ENCODE results near the gene DNAH11.
"Not testable (repeated sequence)": the region's sequence is repeated elsewhere in the genome, so short reads cannot be mapped to it uniquely, and the experiment has no call there.

DNAH11 gene

GRCh38 chr7:21730399-21730798 is 187.6 kb downstream of the DNAH11 start:
- no peaks in the 10 kb centered on the region for H3K9me3 Mint-ChIP-seq
- no peaks in the 10 kb centered on the region for H3K4me1 Mint-ChIP-seq
- H3K36me3 Mint-ChIP-seq, result no peaks in the 10 kb centered on the region
- no peak overlapping the region for H3K4me3 Mint-ChIP-seq
- no peaks in the 10 kb centered on the region for H3K27me3 Mint-ChIP-seq
- H3K27ac Mint-ChIP-seq, result no peak overlapping the region
- ATAC-seq (replicated peaks) (no peak), DNase-seq (no peak)

DNA sequence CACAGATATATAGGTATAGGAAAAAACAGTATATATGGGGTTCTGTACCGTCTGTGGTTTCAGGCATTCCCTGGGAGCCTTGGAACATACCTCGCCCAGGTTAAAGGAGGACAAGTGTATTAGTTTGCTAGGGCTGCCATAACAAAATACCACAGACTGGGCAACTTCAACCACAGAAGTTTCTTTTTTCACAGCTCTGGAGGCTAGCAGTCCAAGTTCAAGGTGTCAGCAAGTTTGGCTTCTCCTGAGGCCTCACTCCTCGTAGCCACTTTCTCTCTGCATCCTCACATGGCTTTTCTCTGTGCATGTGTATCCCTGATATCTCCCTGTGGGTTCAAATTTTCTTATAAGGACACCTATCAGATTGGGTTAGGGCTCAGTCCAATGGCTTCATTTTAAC is 189.1 kb downstream of the DNAH11 start:
- H3K36me3 Mint-ChIP-seq, result no peaks in the 10 kb centered on the region
- no peaks in the 10 kb centered on the region for H3K9me3 Mint-ChIP-seq
- H3K4me3 Mint-ChIP-seq, result no peak overlapping the region
- no peak overlapping the region for H3K27ac Mint-ChIP-seq
- ATAC-seq (replicated peaks) (no peak), DNase-seq (no peak)
- H3K27me3 Mint-ChIP-seq, result no peaks in the 10 kb centered on the region
- no peaks in the 10 kb centered on the region for H3K4me1 Mint-ChIP-seq

GRCh38 chr7:21732956-21733355 is 190.1 kb downstream of the DNAH11 start:
- not testable (repeated sequence) for H3K27ac Mint-ChIP-seq; DNase-seq; H3K4me3 Mint-ChIP-seq; H3K27me3 Mint-ChIP-seq; H3K4me1 Mint-ChIP-seq; H3K9me3 Mint-ChIP-seq; ATAC-seq (replicated peaks); H3K36me3 Mint-ChIP-seq

- ATAC-seq (replicated peaks), result no peak
- DNase-seq, result no peak
- no peak overlapping the region for H3K4me3 Mint-ChIP-seq
- H3K27me3 Mint-ChIP-seq, result no peaks in the 10 kb centered on the region
- H3K36me3 Mint-ChIP-seq, result no peaks in the 10 kb centered on the region
- H3K27ac Mint-ChIP-seq, result no peak overlapping the region
- no peaks in the 10 kb centered on the region for H3K9me3 Mint-ChIP-seq
- no peaks in the 10 kb centered on the region for H3K4me1 Mint-ChIP-seq
Observed at GRCh38 chr7:21733837-21734236, 191.0 kb downstream of the DNAH11 start.

DNA sequence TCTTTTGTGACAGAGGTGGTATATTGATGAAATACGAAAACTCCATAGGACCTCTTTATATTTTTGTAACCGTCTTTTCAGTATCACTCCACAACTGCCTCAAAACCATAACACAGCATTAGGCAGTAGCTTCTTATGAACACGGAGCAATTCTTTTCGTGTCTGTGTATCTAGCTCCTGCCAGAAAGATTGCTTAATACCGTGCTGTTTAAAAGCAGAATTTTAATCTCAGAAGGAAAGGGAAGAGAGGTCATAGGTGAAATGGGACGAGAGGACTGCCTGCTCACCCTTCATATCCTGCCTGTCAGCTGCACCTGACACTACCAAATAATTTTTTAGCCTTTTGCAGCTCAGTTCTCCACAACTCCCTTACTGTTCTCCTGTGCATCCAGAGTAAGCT is 200.7 kb downstream of the DNAH11 start:
- DNase-seq (no peak), ATAC-seq (replicated peaks) (no peak)
- Mint-ChIP-seq H3K27ac (no peak overlapping the region), H3K36me3 (no peaks in the 10 kb centered on the region), H3K27me3 (no peaks in the 10 kb centered on the region), H3K9me3 (no peaks in the 10 kb centered on the region), H3K4me1 (no peaks in the 10 kb centered on the region), H3K4me3 (no peak overlapping the region)

DNA sequence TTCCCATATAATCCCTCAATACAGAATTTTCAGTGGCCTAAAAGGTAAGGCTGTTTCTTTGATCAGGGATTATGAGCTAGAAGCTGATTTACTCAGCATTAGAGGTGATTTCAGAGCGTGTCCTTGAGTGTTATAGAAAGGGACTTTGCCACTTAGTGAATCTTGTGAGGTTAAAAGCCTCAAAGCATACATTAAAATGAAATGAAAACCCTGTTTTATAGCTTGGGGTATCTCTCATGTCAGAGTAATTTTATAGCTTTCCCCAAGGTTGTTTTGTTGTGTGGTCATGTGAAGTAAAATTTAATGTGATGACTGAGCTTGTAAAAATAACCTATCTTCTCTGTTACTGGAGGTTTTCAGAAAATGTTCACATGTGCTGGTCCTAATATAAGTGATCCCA is 204.1 kb downstream of the DNAH11 start:
- Mint-ChIP-seq H3K4me1 (no peaks in the 10 kb centered on the region), H3K27me3 (peaks cover 0 to 4% of the 10 kb centered on the region in 2 donors), H3K9me3 (no peaks in the 10 kb centered on the region), H3K4me3 (no peak overlapping the region), H3K36me3 (no peaks in the 10 kb centered on the region), H3K27ac (no peak overlapping the region)
- ATAC-seq (replicated peaks), result no peak
- DNase-seq, result no peak

DNA sequence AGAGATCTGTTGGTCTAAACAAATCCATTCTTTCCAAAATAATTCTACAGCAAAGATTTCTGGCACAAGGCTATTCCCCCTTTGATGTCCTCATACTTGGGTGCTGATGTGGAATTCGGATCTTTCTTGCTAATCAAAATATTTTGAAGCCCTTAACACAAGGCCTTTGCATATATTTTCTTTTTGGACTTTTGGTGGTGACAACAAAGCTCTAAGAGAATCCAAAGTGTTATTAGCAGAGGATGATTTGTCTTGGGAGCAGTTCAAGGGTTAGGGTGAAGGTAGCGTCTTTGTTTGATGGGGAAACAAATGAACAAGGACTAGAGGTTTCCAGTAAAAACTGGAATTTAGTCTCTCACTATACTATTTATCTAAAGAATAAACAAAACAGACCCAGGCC is 205.0 kb downstream of the DNAH11 start:
- H3K9me3 Mint-ChIP-seq, result no peaks in the 10 kb centered on the region
- H3K27me3 Mint-ChIP-seq, result peaks cover 0 to 4% of the 10 kb centered on the region in 2 donors
- DNase-seq (no peak), ATAC-seq (replicated peaks) (no peak)
- no peaks in the 10 kb centered on the region for H3K36me3 Mint-ChIP-seq
- H3K4me3 Mint-ChIP-seq, result no peak overlapping the region
- no peak overlapping the region for H3K27ac Mint-ChIP-seq
- H3K4me1 Mint-ChIP-seq, result no peaks in the 10 kb centered on the region

DNA sequence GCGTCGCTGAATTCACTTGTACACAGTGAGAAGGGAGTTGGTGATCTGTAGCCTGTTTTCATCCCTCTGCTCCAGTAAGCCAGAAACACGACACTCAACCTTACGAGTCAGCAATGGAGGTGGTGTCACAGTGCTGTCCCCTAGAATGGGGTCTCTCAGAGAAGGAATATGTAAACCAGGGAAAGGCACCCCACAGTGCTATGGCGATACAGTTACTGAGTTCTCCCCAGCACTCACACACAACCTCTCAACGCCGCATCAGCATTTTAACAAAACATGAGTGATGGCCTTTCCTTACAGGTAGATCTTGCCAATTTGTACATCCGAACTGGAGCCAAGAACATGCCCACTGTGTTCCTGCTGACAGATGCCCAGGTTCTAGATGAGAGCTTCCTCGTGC is 206.5 kb downstream of the DNAH11 start:
- H3K27me3 Mint-ChIP-seq, result peaks cover 0 to 4% of the 10 kb centered on the region in 2 donors
- H3K4me3 Mint-ChIP-seq, result no peak overlapping the region
- DNase-seq (no peak), ATAC-seq (replicated peaks) (no peak)
- H3K27ac Mint-ChIP-seq, result no peak overlapping the region
- no peaks in the 10 kb centered on the region for H3K36me3 Mint-ChIP-seq
- H3K9me3 Mint-ChIP-seq, result no peaks in the 10 kb centered on the region
- no peaks in the 10 kb centered on the region for H3K4me1 Mint-ChIP-seq

DNA sequence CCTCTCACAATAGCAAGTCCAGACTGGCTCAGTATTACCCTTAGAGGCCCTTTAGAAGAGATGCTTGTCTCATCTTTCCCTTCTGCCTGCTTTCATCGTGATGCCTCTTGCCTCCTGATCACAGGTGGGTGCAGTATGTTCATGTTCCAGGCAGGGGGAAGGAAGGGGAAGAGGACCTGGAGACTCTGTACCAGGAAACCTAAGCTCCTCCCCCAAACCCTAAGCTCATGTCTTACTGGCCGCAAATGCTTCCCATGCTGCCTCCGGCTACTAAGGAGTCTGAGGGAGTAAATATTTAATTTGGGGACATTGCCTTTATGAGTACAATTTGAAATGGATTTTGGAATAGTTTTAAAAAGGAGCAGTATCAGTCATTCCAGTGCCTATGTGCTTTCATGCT is 210.2 kb downstream of the DNAH11 start:
- H3K9me3 Mint-ChIP-seq, result no peaks in the 10 kb centered on the region
- no peak for ATAC-seq (replicated peaks)
- peaks cover 8 to 16% of the 10 kb centered on the region in 2 donors for H3K27me3 Mint-ChIP-seq
- no peaks in the 10 kb centered on the region for H3K4me1 Mint-ChIP-seq
- no peak overlapping the region for H3K27ac Mint-ChIP-seq
- no peak overlapping the region for H3K4me3 Mint-ChIP-seq
- H3K36me3 Mint-ChIP-seq, result no peaks in the 10 kb centered on the region
- DNase-seq, result no peak

- DNase-seq (no peak), ATAC-seq (replicated peaks) (no peak)
- Mint-ChIP-seq H3K27me3 (peaks cover 9 to 26% of the 10 kb centered on the region in 2 donors), H3K9me3 (no peaks in the 10 kb centered on the region), H3K27ac (no peak overlapping the region), H3K36me3 (no peaks in the 10 kb centered on the region), H3K4me1 (no peaks in the 10 kb centered on the region), H3K4me3 (no peak overlapping the region)
Observed at GRCh38 chr7:21754963-21755362, 212.1 kb downstream of the DNAH11 start.

- peaks cover 9 to 22% of the 10 kb centered on the region in 2 donors for H3K27me3 Mint-ChIP-seq
- no peaks in the 10 kb centered on the region for H3K36me3 Mint-ChIP-seq
- ATAC-seq (replicated peaks) (no peak), DNase-seq (no peak)
- no peak overlapping the region for H3K4me3 Mint-ChIP-seq
- no peaks in the 10 kb centered on the region for H3K9me3 Mint-ChIP-seq
- no peaks in the 10 kb centered on the region for H3K4me1 Mint-ChIP-seq
- no peak overlapping the region for H3K27ac Mint-ChIP-seq
Observed at GRCh38 chr7:21757537-21758282, 214.9 kb downstream of the DNAH11 start.

DNA sequence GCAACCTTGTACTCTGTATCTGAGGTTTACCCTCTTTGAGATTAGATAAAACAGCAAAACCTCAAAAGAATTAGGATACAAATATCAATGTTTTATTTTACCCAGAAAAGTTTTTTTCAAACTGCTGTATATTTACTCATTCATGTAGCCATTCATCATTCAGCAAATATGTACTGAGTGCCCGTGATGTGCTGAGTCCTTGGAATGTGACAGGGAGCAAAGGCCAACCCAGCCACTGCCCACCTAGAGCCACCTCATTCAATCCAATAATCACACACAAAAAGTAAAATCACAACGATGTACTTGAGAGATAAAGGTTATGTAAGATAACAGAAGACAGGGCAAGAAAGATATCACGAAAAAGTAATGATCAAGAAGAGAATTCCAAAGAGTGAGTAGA is 215.4 kb downstream of the DNAH11 start:
- Mint-ChIP-seq H3K4me3 (no peak overlapping the region), H3K27ac (no peak overlapping the region), H3K36me3 (no peaks in the 10 kb centered on the region), H3K4me1 (no peaks in the 10 kb centered on the region), H3K9me3 (no peaks in the 10 kb centered on the region), H3K27me3 (peaks cover 9 to 22% of the 10 kb centered on the region in 2 donors)
- ATAC-seq (replicated peaks) (no peak), DNase-seq (no peak)

DNA sequence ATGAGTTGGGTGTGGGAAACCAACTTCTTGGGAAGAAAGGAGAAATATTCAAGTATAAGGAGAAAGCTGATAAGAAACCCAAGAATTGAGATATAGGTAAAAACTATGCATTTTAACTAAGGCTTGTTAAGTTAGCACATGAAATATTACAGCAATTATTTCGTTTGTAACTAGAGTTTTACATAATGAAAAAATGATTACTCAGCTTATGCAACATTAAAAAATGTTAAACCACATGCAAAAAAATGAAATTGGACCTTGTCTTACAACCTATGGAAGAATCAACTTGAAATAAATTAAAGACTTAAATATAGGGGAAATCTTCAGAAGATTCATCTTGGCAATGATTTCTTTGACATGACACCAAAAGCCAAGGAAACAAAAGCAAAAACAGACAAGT is 219.6 kb downstream of the DNAH11 start:
- Mint-ChIP-seq H3K9me3 (no peaks in the 10 kb centered on the region), H3K27ac (no peak overlapping the region), H3K4me1 (peaks cover 0 to 2% of the 10 kb centered on the region in 2 donors), H3K36me3 (no peaks in the 10 kb centered on the region), H3K27me3 (peaks cover 7 to 19% of the 10 kb centered on the region in 2 donors), H3K4me3 (no peak overlapping the region)
- DNase-seq (no peak), ATAC-seq (replicated peaks) (no peak)

- Mint-ChIP-seq H3K27ac (no peak overlapping the region), H3K4me1 (peaks cover 0 to 2% of the 10 kb centered on the region in 2 donors), H3K27me3 (peaks cover 0 to 9% of the 10 kb centered on the region in 2 donors), H3K4me3 (no peak overlapping the region), H3K36me3 (no peaks in the 10 kb centered on the region), H3K9me3 (no peaks in the 10 kb centered on the region)
- no peak for DNase-seq
- no peak for ATAC-seq (replicated peaks)
Observed at GRCh38 chr7:21763818-21764217, 221.0 kb downstream of the DNAH11 start.

DNA sequence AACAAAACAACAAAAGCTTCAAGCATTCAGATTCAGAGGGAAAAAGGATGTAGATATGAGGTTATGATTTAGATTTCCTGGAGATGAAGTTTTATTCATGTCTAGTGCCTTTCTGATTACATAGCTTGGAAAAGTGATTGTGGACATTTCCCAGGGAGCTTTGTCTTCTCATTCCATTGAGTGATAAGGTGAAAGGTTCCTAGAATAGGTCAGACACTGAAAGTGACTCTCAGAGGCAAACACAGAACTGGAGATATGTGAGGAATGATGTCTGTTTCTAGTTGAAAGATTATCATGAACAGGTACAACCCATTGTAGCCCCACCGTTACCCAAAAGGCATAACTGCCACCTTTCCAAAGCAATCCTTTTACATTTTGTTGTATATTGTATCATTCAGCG is 223.4 kb downstream of the DNAH11 start:
- H3K36me3 Mint-ChIP-seq, result no peaks in the 10 kb centered on the region
- H3K4me1 Mint-ChIP-seq, result peaks cover 0 to 2% of the 10 kb centered on the region in 2 donors
- DNase-seq, result no peak
- no peaks in the 10 kb centered on the region for H3K9me3 Mint-ChIP-seq
- H3K27ac Mint-ChIP-seq, result no peak overlapping the region
- H3K27me3 Mint-ChIP-seq, result peaks cover 0 to 4% of the 10 kb centered on the region in 2 donors
- no peak overlapping the region for H3K4me3 Mint-ChIP-seq
- no peak for ATAC-seq (replicated peaks)
